ENCODE measurements around the gene KASH5.

DNA sequence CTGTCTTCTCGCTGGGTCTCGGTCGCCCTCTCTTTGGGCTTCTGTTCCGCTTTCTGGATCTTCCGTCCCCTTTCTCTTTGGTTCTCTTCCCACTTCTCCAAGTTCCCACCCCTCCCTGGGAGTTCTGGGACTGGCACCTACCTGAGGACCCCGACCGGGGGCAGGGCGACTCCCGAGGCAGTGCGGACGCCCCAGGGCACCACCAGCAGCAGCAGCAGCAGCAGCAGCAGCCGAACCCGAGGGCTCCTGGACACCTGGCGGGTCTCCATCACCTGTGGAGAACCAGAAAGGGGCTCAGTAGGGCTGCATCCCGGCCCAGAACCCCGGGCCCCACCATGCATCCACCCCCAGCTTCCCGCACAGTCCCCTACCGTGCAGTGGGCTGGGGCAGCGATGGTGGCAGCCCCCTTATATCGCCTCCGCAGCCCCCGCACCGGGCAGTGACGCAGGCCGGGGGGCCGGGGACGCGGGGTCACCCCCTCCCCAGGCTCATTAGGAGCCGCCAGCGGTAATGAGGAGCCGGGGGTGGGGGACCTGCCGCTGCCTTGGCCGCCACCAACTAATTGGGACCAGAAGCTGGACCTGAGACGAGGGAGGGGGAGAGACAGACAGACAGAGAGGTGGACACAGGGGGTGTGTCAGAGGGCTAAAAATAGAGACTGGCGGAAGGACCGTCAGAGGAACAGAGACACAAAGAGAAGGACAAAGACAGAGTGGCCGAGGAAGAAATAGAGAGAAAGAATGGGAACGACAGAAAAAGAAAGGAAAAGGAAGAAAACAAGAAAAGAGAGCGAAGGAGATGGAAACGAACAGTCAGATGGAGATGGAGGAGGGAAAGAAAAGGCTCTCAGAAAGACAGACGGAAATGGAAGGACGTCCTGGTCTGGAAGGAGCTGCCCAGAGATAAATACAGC lies 35.3 kb downstream of the KASH5 start, which contains the start of gene PTH2:
- no peak for TF ChIP-seq CTCF (IDR thresholded peaks at IDR 0.05)
- TF ChIP-seq POLR2A (IDR thresholded peaks at IDR 0.05), result no peak

All from testis (tissue), 2 donors.